Ovary (tissue), 9 donors: ENCODE measurements around the gene BNC2. TPM values are rescaled to one million over a fixed set of nuclear protein-coding genes. Genes with fewer than 3 reads are reported as not detected.

Source experiments
- DNase-seq, 5 donors: peaks; one replicate each; pipeline ENCODE4 v3.0.0-alpha.2; 2019 to 2020
- H3K27ac ChIP-seq, 2 donors: fragments of 200-600 bp; one replicate each; pipeline versions ENCODE4 v1.5.1 to v1.8.0; 2019 to 2022
- H3K27me3 ChIP-seq: fragments of 200-600 bp; one replicate; pipeline ENCODE4 v1.8.0; 2022
- H3K36me3 ChIP-seq: fragments of 200-600 bp; sonication (generic); one replicate; pipeline ENCODE4 v1.5.1; 2019
- H3K4me1 ChIP-seq: one replicate; pipeline ENCODE4 v1.8.1; 2013; ENCODE audit warnings: mild to moderate bottlenecking, moderate library complexity; ENCODE audit not compliant: insufficient read depth
- H3K4me3 ChIP-seq: fragments of 200-600 bp; sonication (generic); one replicate; pipeline ENCODE4 v1.5.1; 2017
- H3K9me3 ChIP-seq, 2 donors: fragments of 200-600 bp in 1 of 2; sonication (generic) in 1 of 2; one replicate each; pipeline versions ENCODE4 v1.5.1 to v1.8.1; 2013 to 2019; ENCODE audit warnings: mild to moderate bottlenecking in 1 of 2, moderate library complexity in 1 of 2
- CTCF ChIP-seq, 3 donors: fragments of 450-650 bp in 2 of 3; fragments of 200-600 bp in 1 of 3; IDR thresholded peaks; one replicate each; pipeline versions ENCODE4 v1.5.1 to v1.8.0; 2016 to 2022; ENCODE audit warnings: antibody characterized with exemption in 3 of 3, mild to moderate bottlenecking in 1 of 3
- EP300 ChIP-seq: sonication (generic); formaldehyde crosslinking; IDR thresholded peaks from one replicate; pipeline ENCODE4 v1.6.1; 2017; ENCODE audit warnings: antibody characterized with exemption
- POLR2A ChIP-seq: fragments of 450-650 bp; IDR thresholded peaks from one replicate; pipeline ENCODE4 v1.6.1; 2017; ENCODE audit warnings: antibody characterized with exemption, mild to moderate bottlenecking, moderate library complexity
- WGBS, 3 donors: extraction: QIAGEN DNeasy Blood & Tissue Kit in 1 of 3; methylation state at CpG; one replicate each; pipeline versions ENCODE4 v1.1.5 to v1.1.7; 2013 to 2017; 5-methylcytosine and 5-hydroxymethylcytosine counted together
- intact Hi-C, 4 donors: fragments of 100-400 bp; cut with DNase I; formaldehyde crosslinking; loops; one replicate each; pipeline versions ENCODE4 v1.11.0 to v1.15.1; 2022 to 2023
- polyA plus RNA-seq, 2 donors: library from polyadenylated mRNA; stranded (reverse); fragments of 200-250 nt in 1 of 2; fragments of 350-450 nt in 1 of 2; fragmentation: Illumina TruSeq in 1 of 2; extraction: RNeasy Lipid Tissue Mini Kit (QIAGEN cat#74804) in 1 of 2; gene quantifications; one replicate each; pipeline ENCODE4 v1.2.3, GENCODE V29; 2013 to 2014
- total RNA-seq, 7 donors: library from RNA; depleted of rRNA in 2 of 7; stranded (reverse); fragments of >200 nt in 2 of 7; fragmentation: NEBNext Ultra II Directional in 3 of 7; extraction: Animal tissue kit (Norgen Biotek cat#: 25700) in 3 of 7; gene quantifications; one replicate each; pipeline versions ENCODE4 v1.1.0 to v1.2.4, GENCODE V29; 2016 to 2023
- donor health status: DM: no; HTN: no; CAD: no; lungs with moderate emphysema.
- donor health status: DM: no; HTN: no; CAD: no.
- donor health status: Bipolar disorder and iron deficiency.
- donor health status: DM: yes; HTN: yes; CAD: no.
- donor health status: DM: no; HTN: no; CAD: no.
- donor health status: DM: yes; HTN: yes; CAD: no.

BNC2 gene
- total and polyA plus RNA-seq, 9 donors: 17.2 to 232 (median 197) TPM

GRCh38 chr9:16809912-16810610 lies 60.4 kb downstream of the BNC2 start:
- no peaks in the 10 kb centered on the region for H3K27me3 ChIP-seq
- H3K9me3 ChIP-seq: no peaks in the 10 kb centered on the region
- DNase-seq: no peak
- TF ChIP-seq EP300: no peak
- TF ChIP-seq CTCF (IDR thresholded peaks at IDR 0.05): no peak
- TF ChIP-seq POLR2A: no peak
- H3K4me1 ChIP-seq: peaks cover 1% of the 10 kb centered on the region
- WGBS, 3 donors: 92 to 98% (median 97%) methylated on average over 4 of the region's 4 CpGs
- no peak overlapping the region for H3K4me3 ChIP-seq
- H3K27ac ChIP-seq: no peak overlapping the region
- H3K36me3 ChIP-seq: no peaks in the 10 kb centered on the region
- intact Hi-C loops: loop anchor here in 1 of 4 donors (10.0 kb wide), 1 partner anchor 45 kb away; no protein-coding TSS in a partner anchor

GRCh38 chr9:16806674-16807073 lies 63.8 kb downstream of the BNC2 start:
- no peak overlapping the region for H3K4me3 ChIP-seq
- H3K27ac ChIP-seq: no peak overlapping the region
- H3K36me3 ChIP-seq: no peaks in the 10 kb centered on the region
- H3K9me3 ChIP-seq: no peaks in the 10 kb centered on the region
- intact Hi-C loops: loop anchor here in 1 of 4 donors (10.0 kb wide), 1 partner anchor 48 kb away; no protein-coding TSS in a partner anchor
- DNase-seq: no peak
- TF ChIP-seq EP300 (no peak), CTCF (IDR thresholded peaks at IDR 0.05) (no peak)
- H3K4me1 ChIP-seq: peaks cover 5% of the 10 kb centered on the region
- no peaks in the 10 kb centered on the region for H3K27me3 ChIP-seq

- WGBS, 3 donors: 93 to 94% (median 93%) methylated on average over 8 of the region's 8 CpGs
- Histone ChIP-seq H3K27me3 (no peaks in the 10 kb centered on the region), H3K36me3 (no peaks in the 10 kb centered on the region), H3K9me3 (no peaks in the 10 kb centered on the region), H3K4me1 (peaks cover 7% of the 10 kb centered on the region), H3K27ac (no peak overlapping the region), H3K4me3 (no peak overlapping the region)
- no peak for DNase-seq
- intact Hi-C loops: loop anchor here in 1 of 4 donors (10.0 kb wide), 1 partner anchor 51 kb away; no protein-coding TSS in a partner anchor
- TF ChIP-seq CTCF (IDR thresholded peaks at IDR 0.05) (no peak), POLR2A (no peak)
Measured at GRCh38 chr9:16803648-16804047, 66.8 kb downstream of the BNC2 start.

- Histone ChIP-seq H3K27ac (no peak overlapping the region), H3K4me1 (peaks cover 7% of the 10 kb centered on the region), H3K9me3 (no peaks in the 10 kb centered on the region), H3K27me3 (no peaks in the 10 kb centered on the region), H3K4me3 (no peak overlapping the region), H3K36me3 (no peaks in the 10 kb centered on the region)
- intact Hi-C loops: loop anchor here in 1 of 4 donors (10.0 kb wide), 1 partner anchor 53 kb away; no protein-coding TSS in a partner anchor
- DNase-seq: no peak
- TF ChIP-seq POLR2A: no peak
- TF ChIP-seq CTCF (IDR thresholded peaks at IDR 0.05): no peak
- TF ChIP-seq EP300: no peak
- WGBS, 3 donors: 24 to 36% (median 29%) methylated on average over 10 of the region's 10 CpGs
Measured at GRCh38 chr9:16801871-16802466, 68.5 kb downstream of the BNC2 start.
